22Rv1 (cell line): ENCODE measurements around the gene AIP.

Experiments used
- ZFX ChIP-seq: fragments of 450-650 bp; IDR thresholded peaks from 2 replicates; pipeline ENCODE4 v1.6.1; 2017; ENCODE audit warnings: antibody characterized with exemption, borderline replicate concordance
- TF ChIP-seq, protein P1 (sequence below): fragments of 450-650 bp; IDR thresholded peaks from 2 replicates; pipeline ENCODE4 v1.5.1; 2017; ENCODE audit warnings: mild to moderate bottlenecking

DNA sequence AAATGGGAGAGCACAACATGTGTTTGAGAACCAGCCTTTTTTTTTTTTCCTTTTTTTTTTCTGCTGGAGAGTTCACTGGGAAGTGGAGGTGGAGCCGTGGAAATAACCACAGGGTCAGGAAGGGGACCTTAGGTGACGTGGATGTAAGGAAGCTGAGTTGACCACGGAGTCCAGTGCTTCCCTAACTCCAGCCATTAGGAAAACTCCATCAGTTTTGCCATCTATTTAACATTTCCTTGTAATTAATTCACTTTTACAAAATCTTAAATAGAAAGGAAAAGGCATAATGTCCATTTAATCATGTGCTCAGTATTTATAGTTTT is 27.2 kb downstream of the AIP start:
- TF ChIP-seq, protein P1, sequence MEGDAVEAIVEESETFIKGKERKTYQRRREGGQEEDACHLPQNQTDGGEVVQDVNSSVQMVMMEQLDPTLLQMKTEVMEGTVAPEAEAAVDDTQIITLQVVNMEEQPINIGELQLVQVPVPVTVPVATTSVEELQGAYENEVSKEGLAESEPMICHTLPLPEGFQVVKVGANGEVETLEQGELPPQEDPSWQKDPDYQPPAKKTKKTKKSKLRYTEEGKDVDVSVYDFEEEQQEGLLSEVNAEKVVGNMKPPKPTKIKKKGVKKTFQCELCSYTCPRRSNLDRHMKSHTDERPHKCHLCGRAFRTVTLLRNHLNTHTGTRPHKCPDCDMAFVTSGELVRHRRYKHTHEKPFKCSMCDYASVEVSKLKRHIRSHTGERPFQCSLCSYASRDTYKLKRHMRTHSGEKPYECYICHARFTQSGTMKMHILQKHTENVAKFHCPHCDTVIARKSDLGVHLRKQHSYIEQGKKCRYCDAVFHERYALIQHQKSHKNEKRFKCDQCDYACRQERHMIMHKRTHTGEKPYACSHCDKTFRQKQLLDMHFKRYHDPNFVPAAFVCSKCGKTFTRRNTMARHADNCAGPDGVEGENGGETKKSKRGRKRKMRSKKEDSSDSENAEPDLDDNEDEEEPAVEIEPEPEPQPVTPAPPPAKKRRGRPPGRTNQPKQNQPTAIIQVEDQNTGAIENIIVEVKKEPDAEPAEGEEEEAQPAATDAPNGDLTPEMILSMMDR, result no peak
- no peak for TF ChIP-seq ZFX
